Keratinocyte (primary cell): ENCODE measurements around the gene TMEM258. TPM values are rescaled to one million over a fixed set of nuclear protein-coding genes. Genes with fewer than 3 reads are reported as not detected.

Experiments
- DNase-seq: peaks from one replicate; pipeline ENCODE4 v3.0.0-alpha.2; 2011; ENCODE audit warnings: low read depth, missing footprints, low spot score
- FAIRE-seq: peaks from 2 replicates; lab custom pipeline; 2011; peaks lifted over from hg19 to GRCh38; lab: Jason Lieb, UNC
- H2AFZ ChIP-seq: 2 replicates; pipeline ENCODE4 v1.6.0; 2012; ENCODE audit warnings: low read length, control low read depth, inconsistent platforms; ENCODE audit not compliant: control insufficient read depth
- H3K27ac ChIP-seq: 2 replicates; pipeline ENCODE4 v1.5.1; 2011; ENCODE audit warnings: low read length; ENCODE audit not compliant: control insufficient read depth, insufficient read depth
- H3K27me3 ChIP-seq: 3 replicates; pipeline ENCODE4 v1.6.0; 2011; ENCODE audit warnings: low read length; ENCODE audit not compliant: control insufficient read depth, insufficient read depth; ENCODE audit errors: extremely low read depth
- H3K36me3 ChIP-seq, 2 experiments: 2 replicates in 1 of 2; 3 replicates in 1 of 2; pipeline ENCODE4 v1.5.1; 2011; ENCODE audit warnings: low read length in 2 of 2, mild to moderate bottlenecking in 1 of 2; ENCODE audit not compliant: control insufficient read depth in 2 of 2, insufficient read depth in 2 of 2; ENCODE audit errors: extremely low read depth in 1 of 2
- H3K4me1 ChIP-seq: 3 replicates; pipeline ENCODE4 v1.5.1; 2011; ENCODE audit warnings: low read length; ENCODE audit not compliant: control insufficient read depth, insufficient read depth; ENCODE audit errors: extremely low read depth
- H3K4me2 ChIP-seq: 3 replicates; pipeline ENCODE4 v1.6.0; 2011; ENCODE audit warnings: low read depth, low read length; ENCODE audit not compliant: control insufficient read depth, insufficient read depth; ENCODE audit errors: extremely low read depth
- H3K4me3 ChIP-seq, 3 experiments: fragments of 200-600 bp in 1 of 3; sonication (generic) in 1 of 3; 2 replicates in 2 of 3; 3 replicates in 1 of 3; pipeline ENCODE4 v1.5.1; 2011 to 2016; ENCODE audit warnings: low read length in 3 of 3, mild to moderate bottlenecking in 3 of 3, control low read depth in 2 of 3, inconsistent platforms in 1 of 3, low read depth in 1 of 3, mixed read lengths in 1 of 3, mixed run types in 1 of 3, moderate library complexity in 1 of 3; ENCODE audit not compliant: control insufficient read depth in 2 of 3, insufficient read depth in 2 of 3; ENCODE audit errors: extremely low read depth in 1 of 3
- H3K79me2 ChIP-seq: 2 replicates; pipeline ENCODE4 v1.6.0; 2012; ENCODE audit warnings: low read length; ENCODE audit not compliant: control insufficient read depth, insufficient read depth
- H3K9ac ChIP-seq: 3 replicates; pipeline ENCODE4 v1.6.0; 2011; ENCODE audit warnings: low read length; ENCODE audit not compliant: control insufficient read depth, insufficient read depth; ENCODE audit errors: extremely low read depth
- H3K9me1 ChIP-seq: 3 replicates; pipeline ENCODE4 v1.6.0; 2011; ENCODE audit warnings: low read length; ENCODE audit not compliant: control insufficient read depth, insufficient read depth; ENCODE audit errors: extremely low read depth
- H3K9me3 ChIP-seq: 2 replicates; pipeline ENCODE4 v1.5.1; 2012; ENCODE audit warnings: low read depth, low read length; ENCODE audit not compliant: control insufficient read depth
- H4K20me1 ChIP-seq: 3 replicates; pipeline ENCODE4 v1.6.0; 2011; ENCODE audit warnings: low read length; ENCODE audit not compliant: control insufficient read depth, insufficient read depth; ENCODE audit errors: extremely low read depth
- CTCF ChIP-seq, 3 experiments: IDR thresholded peaks in 1 of 3; conservative IDR thresholded peaks in 1 of 3; optimal IDR thresholded peaks in 1 of 3; 2 replicates in 2 of 3; 3 replicates in 1 of 3; pipeline versions ENCODE3 to v1.5.1; 2011; ENCODE audit warnings: low read length in 3 of 3, mild to moderate bottlenecking in 3 of 3, moderate library complexity in 2 of 3, control low read depth in 1 of 3, inconsistent platforms in 1 of 3; ENCODE audit not compliant: insufficient read depth in 2 of 3; ENCODE audit errors: extremely low read depth in 1 of 3
- EZH2 ChIP-seq: IDR thresholded peaks from one replicate; pipeline ENCODE4 v1.6.1; 2012; ENCODE audit warnings: inconsistent platforms, mild to moderate bottlenecking, low read length, moderate library complexity
- dilution Hi-C: fragments of 300-500 bp; cut with MboI; formaldehyde crosslinking; loops from one replicate; pipeline ENCODE4 v1.7.0; 2020; ENCODE audit warnings: low sequenced_read_pairs; ENCODE audit not compliant: extremely low pct_ligation_motif_present
- polyA plus RNA-seq, 5 experiments: library from polyadenylated mRNA; depleted of rRNA in 3 of 5; stranded (reverse) in 3 of 5; stranded (forward) in 1 of 5; unstranded in 1 of 5; fragments of >200 nt; gene quantifications; 1 replicate in 1 of 5; 2 replicates in 3 of 5; 3 replicates in 1 of 5; pipeline versions ENCODE4 v1.2.1 to v1.2.3, GENCODE V29; 2011 to 2012; ENCODE audit warnings: missing spikeins in 2 of 5, low read depth in 1 of 5, low replicate concordance in 1 of 5

Gene TMEM258
- polyA plus RNA-seq, 1 donor (not counting 4 experiments of a cell fraction or from before 2014, with no cell fraction given), result 249 TPM

GRCh38 chr11:61803889-61804647, 11.7 kb upstream of the TMEM258 start:
- Histone ChIP-seq H2AFZ (no peak overlapping the region), H3K27me3 (no peaks in the 10 kb centered on the region), H3K27ac (no peak overlapping the region), H3K9me3 (no peaks in the 10 kb centered on the region), H3K4me1 (no peaks in the 10 kb centered on the region), H3K4me3 (no peak overlapping the region), H3K36me3 (peaks cover 6 to 26% of the 10 kb centered on the region in 2 experiments), H4K20me1 (no peaks in the 10 kb centered on the region), H3K4me2 (no peak overlapping the region), H3K9ac (no peak overlapping the region), H3K79me2 (peaks cover 2% of the 10 kb centered on the region), H3K9me1 (peaks cover 3% of the 10 kb centered on the region)
- TF ChIP-seq EZH2, result no peak
- TF ChIP-seq CTCF (optimal IDR thresholded peaks at IDR 0.05 in 1 of 3, IDR thresholded peaks at IDR 0.05 in 1 of 3, conservative IDR thresholded peaks at IDR 0.05 in 1 of 3; ENCODE audit: extremely low read depth in 1 of 3, insufficient read depth in 2 of 3, low read length in 3 of 3), result no peak
- no peak for FAIRE-seq
- dilution Hi-C loops, result no loop called here
- DNase-seq, result no peak

- dilution Hi-C loops, result no loop called here
- no peak overlapping the region for H3K4me3 ChIP-seq
- H3K9me1 ChIP-seq, result peaks cover 3% of the 10 kb centered on the region
- no peak overlapping the region for H2AFZ ChIP-seq
- no peaks in the 10 kb centered on the region for H3K9me3 ChIP-seq
- H3K4me1 ChIP-seq, result no peaks in the 10 kb centered on the region
- FAIRE-seq, result no peak
- no peak overlapping the region for H3K9ac ChIP-seq
- no peaks in the 10 kb centered on the region for H3K27me3 ChIP-seq
- H3K36me3 ChIP-seq, result peaks cover 6 to 26% of the 10 kb centered on the region in 2 experiments
- H3K79me2 ChIP-seq, result peaks cover 2% of the 10 kb centered on the region
- no peak for TF ChIP-seq CTCF (optimal IDR thresholded peaks at IDR 0.05 in 1 of 3, IDR thresholded peaks at IDR 0.05 in 1 of 3, conservative IDR thresholded peaks at IDR 0.05 in 1 of 3; ENCODE audit: extremely low read depth in 1 of 3, insufficient read depth in 2 of 3, low read length in 3 of 3)
- TF ChIP-seq EZH2, result no peak
- no peak overlapping the region for H3K4me2 ChIP-seq
- no peak overlapping the region for H3K27ac ChIP-seq
- no peak for DNase-seq
- no peaks in the 10 kb centered on the region for H4K20me1 ChIP-seq
Observed at GRCh38 chr11:61802605-61803004, 10.2 kb upstream of the TMEM258 start.
